Germinal center (tissue), 1 donor: ENCODE results near the gene DNAJC3.
"Not testable (repeated sequence)": the region's sequence is repeated elsewhere in the genome, so short reads cannot be mapped to it uniquely, and the experiment has no call there.

Experiments used
- DNase-seq: peaks from one replicate; pipeline ENCODE4 v3.0.0; 2012; ENCODE audit warnings: mixed read lengths, low spot score

The DNAJC3 gene

GRCh38 chr13:95781940-95782339 lies 105.0 kb downstream of the DNAJC3 start:
- not testable (repeated sequence) for DNase-seq

GRCh38 chr13:95783747-95784146 lies 106.8 kb downstream of the DNAJC3 start:
- no peak for DNase-seq

GRCh38 chr13:95784161-95784899 lies 107.4 kb downstream of the DNAJC3 start:
- no peak for DNase-seq

- DNase-seq = no peak
Measured at GRCh38 chr13:95784900-95785290, 108.0 kb downstream of the DNAJC3 start.

GRCh38 chr13:95787356-95788099 lies 110.6 kb downstream of the DNAJC3 start:
- no peak for DNase-seq

GRCh38 chr13:95788100-95788463 lies 111.1 kb downstream of the DNAJC3 start:
- no peak for DNase-seq

- DNase-seq = not testable (repeated sequence)
Measured at GRCh38 chr13:95789315-95789714, 112.4 kb downstream of the DNAJC3 start.

GRCh38 chr13:95791084-95791722 lies 114.3 kb downstream of the DNAJC3 start:
- no peak for DNase-seq

GRCh38 chr13:95793018-95793555 lies 116.1 kb downstream of the DNAJC3 start:
- DNase-seq = no peak

GRCh38 chr13:95793781-95794180 lies 116.8 kb downstream of the DNAJC3 start:
- no peak for DNase-seq

GRCh38 chr13:95797016-95797415 lies 120.1 kb downstream of the DNAJC3 start:
- DNase-seq = no peak

- no peak for DNase-seq
Measured at GRCh38 chr13:95800436-95800835, 123.5 kb downstream of the DNAJC3 start.

- no peak for DNase-seq
Measured at GRCh38 chr13:95801825-95802224, 124.9 kb downstream of the DNAJC3 start.

- no peak for DNase-seq
Measured at GRCh38 chr13:95805921-95806320, 129.0 kb downstream of the DNAJC3 start.

GRCh38 chr13:95809429-95809828 lies 132.5 kb downstream of the DNAJC3 start:
- DNase-seq = no peak

GRCh38 chr13:95813139-95813538 lies 136.2 kb downstream of the DNAJC3 start:
- no peak for DNase-seq

GRCh38 chr13:95814495-95814894 lies 137.6 kb downstream of the DNAJC3 start:
- no peak for DNase-seq

GRCh38 chr13:95822303-95822702 lies 145.4 kb downstream of the DNAJC3 start:
- no peak for DNase-seq

- DNase-seq = no peak
Measured at GRCh38 chr13:95833126-95833525, 156.2 kb downstream of the DNAJC3 start.

- DNase-seq = no peak
Measured at GRCh38 chr13:95833719-95834118, 156.8 kb downstream of the DNAJC3 start.

GRCh38 chr13:95834134-95834765 lies 157.3 kb downstream of the DNAJC3 start:
- peak; percentile 68 for DNase-seq

- DNase-seq = no peak
Measured at GRCh38 chr13:95841894-95842293, 165.0 kb downstream of the DNAJC3 start.
